NCI-H2196 (cell line): ENCODE results near the gene TDRD5.

Experiments
- DNase-seq: peaks from one replicate; lab custom pipeline; 2025; ENCODE audit not compliant: unreplicated experiment; lab: John Stamatoyannopoulos, UW

The TDRD5 gene

GRCh38 chr1:179731643-179732042 lies 140.0 kb downstream of the TDRD5 start:
- no peak for DNase-seq
